Stimulated activated CD8-positive, alpha-beta memory T cell treated with anti-CD3 and anti-CD28 coated beads, Interleukin-7, amount 100 ng/mL, for 48 hours (primary cell): ENCODE data around the gene NNT.
"Not testable (repeated sequence)": the region's sequence is repeated elsewhere in the genome, so short reads cannot be mapped to it uniquely, and the experiment has no call there.

Source experiments
- DNase-seq, 2 donors: peaks; one replicate each; pipeline ENCODE4 v3.0.0-alpha.2; 2020; ENCODE audit warnings: low read depth in 1 of 2; ENCODE audit errors: extremely low read depth in 1 of 2

The NNT gene

DNA sequence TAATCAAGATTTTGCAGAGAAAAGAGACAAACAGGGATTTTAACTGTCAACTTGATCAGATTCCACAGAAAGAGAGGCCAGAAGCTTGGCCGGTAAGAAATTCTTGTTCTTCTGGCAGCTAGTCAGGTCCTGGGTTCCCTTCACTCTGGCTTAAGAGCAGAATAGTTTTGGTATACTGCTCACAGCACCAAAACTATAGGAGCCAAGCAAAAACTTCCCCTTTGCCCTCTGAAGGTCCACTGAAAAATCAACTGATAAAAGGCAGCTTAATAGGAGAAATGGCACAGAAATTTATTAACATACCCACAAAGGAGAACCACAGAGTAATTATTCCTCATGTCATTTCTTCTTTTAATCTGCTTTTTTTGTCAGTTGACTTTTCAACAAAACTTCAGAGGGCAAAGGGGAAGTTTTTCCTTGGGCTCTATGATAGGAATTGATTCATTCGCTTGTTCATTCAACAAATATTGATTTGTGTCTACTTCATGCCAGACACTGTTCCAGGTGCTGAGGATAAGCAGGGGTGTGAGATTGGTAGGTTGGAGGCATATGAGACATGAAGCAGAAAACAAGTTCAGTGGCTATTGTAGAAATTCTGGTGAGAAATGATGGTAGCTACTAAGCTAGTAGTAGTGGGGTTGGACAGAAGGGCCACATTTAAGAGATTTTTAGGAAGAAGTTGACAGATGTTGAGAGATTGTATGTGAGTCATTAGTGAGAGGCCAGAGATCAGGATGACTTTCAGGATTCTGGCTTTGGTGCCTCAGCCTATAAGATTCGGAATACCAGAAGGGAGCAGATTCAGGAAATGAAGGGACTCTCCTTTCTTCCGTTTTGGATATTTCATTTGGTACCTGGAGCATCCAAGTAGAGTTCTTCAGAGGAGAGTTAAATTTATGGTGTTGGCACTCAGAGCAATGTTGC lies 20.6 kb upstream of the NNT start:
- no peak for DNase-seq

DNA sequence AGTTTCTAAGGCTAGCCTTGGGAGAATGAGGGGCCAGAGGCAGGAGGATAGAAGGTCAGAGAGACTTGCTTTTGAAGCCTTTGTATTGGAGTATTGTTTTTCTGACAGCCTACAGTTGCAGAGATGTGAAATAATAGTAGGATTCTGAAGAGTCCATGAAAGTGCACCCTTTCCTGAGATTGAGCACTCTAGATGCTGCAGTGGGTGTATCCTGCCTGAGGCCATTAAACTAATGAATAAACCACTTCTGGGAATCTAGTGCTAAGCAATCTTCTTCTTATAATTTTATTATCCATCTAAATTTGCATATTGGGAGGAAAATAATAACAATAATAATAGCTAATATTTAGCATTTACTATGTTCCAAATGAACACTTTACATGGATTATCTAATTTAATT lies 19.3 kb upstream of the NNT start:
- no peak for DNase-seq

DNA sequence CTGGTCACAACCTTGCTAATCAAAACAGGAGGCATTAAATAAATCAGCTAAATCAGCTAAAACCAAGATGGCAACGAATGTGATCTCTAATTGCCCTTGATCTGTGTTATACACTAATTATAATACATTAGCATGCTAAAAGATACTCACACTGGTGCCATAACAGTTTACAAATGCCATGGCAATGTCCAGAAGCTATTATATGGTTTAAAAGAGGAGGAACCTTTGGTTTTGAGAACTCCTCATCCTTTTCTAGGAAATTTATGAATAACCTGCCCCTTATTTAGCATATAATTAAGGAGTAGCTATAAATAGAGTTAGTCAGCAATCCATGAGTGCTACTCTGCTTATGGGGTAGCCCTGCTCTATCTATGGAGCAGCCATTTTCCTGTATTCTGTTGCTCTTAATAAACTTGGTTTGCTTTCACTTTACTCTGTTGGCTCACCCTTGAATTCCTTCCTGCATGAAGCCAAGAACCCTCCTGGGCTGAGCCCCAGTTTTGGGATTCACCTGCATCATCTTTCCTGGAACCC lies 18.7 kb upstream of the NNT start:
- no peak for DNase-seq

DNA sequence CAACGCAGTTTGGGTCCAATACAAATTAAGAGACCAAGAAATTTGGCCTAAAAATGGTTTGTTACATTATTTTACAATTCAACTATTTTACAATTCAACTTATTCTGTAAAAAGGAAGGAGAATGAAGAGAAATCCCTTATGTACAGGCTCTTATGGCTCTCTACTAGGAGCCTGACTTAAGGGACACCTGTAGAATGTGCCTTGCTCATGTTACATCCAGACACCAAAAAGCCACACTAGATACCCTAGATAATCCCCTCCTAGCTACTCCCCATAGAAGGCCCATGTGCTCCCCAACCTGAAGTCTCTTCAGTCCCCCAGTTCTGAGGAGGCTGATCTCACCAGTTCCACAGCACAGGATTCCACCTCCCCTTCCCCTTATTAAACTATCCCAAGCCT lies 14.1 kb upstream of the NNT start:
- DNase-seq, result no peak

DNA sequence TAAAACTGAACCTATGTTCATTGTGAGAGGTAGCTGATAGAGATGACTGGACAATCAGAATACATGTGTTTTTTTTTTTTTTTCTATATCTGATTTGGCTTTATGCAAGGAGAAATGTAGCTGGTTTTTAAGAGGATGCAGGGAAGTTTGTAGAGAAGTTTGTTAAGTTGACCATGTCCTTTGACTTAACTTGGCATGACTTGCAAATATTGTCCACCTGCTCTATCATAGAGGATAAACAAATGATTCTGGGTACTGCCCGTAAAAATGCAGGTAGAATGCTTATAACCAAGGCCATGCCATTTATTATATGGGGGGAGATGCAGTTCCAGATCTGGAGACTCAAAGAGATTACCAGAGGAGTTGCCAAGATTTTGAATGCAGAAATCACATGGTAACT lies 13.7 kb upstream of the NNT start:
- DNase-seq, result no peak

DNA sequence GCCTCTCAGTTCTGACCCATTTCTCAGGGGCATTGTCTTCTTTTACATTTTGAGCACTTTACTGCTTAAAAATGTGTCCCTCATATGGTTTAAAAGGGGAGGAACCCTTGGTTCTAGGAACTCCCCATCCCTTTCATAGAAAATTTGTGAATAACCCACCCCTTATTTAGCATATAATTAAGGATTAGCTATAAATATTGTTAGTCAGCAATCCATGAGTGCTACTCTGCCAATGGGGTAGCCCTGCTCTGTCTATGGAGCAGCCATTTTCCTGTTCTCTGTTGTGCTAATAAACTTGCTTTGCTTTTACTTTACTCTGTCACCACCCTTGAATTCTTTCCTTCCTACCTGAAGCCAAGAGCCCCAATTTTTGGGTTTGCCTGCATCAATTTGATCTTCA lies 12.3 kb upstream of the NNT start:
- no peak for DNase-seq

DNA sequence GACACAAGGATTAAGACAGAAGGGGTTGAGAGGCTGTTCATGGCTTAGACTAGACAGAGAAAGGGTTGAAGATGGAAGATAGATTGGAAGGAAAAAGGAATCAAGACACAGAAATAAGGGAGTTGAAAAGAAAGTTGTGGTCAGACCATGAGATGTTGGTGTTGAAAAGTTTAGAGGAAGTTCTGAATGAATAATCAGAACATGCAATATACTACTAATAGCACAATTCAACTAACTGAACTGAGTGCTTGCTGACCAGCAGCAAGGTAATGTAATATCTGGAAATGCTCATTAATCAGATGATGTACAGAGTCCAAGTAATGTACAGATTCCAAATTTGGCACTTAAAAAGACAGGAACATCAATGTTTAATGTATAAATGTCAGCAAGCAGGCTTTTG lies 10.6 kb upstream of the NNT start:
- DNase-seq, result no peak

DNA sequence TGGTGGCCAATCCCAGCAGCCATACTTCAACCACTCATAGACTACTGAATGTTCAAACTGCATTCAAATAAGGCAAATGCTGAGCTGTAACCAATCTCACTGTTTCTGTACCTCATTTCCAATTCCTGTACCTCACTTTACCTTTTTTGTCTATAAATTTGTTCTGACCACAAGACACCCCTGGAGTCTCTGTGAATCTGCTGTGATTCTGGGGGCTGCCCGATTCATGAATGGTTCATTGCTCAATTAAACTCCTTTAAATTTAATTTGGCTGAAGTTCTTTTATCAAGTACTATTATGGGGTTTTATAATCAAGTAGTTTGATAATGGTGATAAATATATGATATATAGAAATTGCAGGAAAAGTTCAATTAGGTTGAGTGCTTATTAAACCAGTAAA lies 4.1 kb upstream of the NNT start:
- not testable (repeated sequence) for DNase-seq

DNA sequence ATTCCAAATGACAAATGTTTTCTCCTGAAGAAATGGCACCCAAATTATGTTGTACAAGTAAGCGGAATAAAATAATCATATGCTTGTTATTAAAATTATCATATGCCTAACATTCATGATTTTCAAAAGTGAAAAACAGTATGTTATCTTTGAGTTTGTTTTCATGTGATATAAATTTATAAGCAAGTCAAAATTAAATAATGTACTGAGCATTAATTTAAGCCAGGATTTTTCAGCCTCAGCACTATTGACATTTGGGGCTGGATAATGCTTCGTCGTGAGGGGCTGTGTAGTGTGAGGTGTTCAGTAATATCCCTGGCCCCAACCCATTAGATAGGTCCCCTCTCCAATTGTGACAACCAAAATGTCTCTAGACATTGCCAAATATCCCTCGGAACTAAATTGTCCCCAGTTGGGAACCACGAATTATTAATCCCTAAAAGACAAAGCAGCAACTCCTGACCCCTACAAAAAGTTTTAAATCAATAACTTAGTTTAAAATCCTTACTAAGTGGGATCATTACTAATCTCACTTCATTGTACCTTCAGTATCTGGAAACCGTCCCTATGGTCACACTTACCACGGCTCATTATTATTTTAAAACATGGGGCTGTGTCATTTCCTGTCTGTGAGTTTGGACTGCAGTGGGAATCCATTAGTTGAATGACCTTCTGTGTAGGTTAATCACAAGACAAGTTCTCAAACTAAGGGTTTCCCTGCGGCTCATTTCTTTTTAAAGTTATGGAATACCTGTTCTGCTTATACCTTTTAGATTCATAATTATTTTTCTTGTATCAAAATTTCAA lies 1.3 kb upstream of the NNT start:
- no peak for DNase-seq

DNA sequence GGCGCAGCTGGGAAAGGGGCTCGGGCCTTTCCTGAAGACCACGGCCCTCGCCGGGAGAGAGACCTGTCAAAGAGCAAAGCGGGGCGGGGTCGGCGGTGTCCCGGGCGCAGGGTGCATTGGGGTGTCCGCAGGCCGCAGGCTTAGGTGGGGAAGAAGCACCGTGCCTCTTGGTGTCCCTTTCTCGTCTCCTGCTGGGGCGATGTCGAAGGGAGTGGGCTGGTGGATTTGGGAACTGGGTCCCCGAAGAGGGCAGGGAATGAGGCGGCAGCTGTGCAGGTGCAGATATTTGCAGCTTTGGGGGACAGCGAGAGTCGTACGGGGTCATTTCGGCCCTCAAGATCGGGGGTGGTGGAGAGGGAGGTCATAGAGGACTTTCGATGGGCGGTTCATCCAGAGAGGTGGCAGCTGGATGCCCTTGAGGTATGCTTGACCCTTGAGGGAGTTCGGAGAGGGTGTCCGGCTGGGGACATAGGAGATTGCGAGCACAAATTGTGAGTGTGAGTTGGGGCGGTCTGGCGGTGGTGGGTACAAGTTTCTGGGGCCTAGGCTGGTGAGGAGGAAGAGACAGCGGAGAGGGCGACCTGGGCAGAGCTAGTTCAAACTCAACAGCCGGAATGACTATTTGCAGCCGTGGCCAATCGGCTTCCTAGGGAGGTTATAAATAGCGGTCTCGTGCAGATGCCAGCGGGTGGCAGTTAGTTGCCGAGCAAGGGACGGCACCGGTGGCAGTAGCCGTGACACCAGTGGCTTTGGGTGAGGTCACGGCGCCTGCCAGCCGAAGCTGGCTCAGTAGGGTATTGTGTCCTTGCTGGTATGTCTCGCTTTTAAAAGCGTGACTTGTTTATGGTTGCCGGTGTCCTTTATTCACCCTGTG lies 601 bp downstream of the NNT start:
- peak; percentile 39 to 56 for DNase-seq

DNA sequence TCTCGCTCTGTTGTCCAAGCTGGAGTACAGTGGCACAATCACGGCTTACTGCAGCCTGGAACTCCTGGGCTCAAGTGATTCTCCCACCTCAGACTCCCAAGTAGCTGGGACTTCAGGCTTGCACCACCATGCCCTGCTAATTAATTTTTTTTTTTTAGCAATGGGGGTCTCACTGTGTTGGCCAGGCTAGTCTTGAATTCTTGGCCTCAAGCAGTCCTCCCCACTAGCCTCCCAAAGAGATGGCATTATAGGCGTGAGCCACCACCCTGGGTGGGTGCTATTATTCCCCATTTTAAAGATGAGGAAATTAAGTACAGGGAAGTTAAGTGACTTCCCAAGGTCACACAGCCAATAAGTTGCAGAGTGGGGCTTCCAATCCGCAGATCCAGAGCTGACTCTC lies 1.7 kb downstream of the NNT start:
- no peak for DNase-seq

DNA sequence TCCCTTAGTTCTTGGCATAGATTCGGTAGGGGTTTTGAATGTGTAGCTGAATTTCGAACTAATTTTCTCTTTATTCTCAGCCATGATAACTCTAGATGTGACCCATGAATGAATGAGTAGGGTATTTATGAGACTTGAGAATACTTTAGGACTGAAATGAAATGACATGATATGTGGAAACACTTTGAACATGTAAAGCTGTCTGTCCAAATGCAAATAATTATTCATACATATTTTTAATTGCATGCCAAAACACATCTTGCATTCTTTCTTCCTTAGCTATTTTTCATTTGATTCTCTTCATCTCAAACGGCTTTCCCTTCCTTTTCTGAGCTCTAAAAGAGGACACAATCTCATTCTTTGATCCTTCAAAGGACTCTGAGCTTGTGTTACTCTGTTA lies 3.4 kb downstream of the NNT start:
- no peak for DNase-seq

DNA sequence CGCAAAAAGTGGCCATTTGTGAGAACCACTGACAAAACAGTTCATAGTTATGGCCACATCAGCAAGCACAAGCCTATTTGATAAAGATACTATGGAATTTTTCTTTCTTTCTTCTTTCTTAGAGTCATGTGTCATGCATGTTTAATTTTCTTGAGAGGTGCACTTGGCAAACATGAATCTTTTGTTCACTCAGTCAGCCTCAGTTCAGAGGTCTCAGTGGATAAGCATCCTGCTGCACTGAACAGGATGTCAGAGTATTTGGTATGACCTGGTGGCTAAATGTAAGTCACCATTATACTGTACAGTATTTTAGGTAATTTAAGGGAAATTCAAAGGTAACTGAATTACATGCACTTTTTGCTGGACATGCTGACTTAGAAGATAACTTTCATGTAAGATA lies 5.4 kb downstream of the NNT start:
- DNase-seq, result no peak

DNA sequence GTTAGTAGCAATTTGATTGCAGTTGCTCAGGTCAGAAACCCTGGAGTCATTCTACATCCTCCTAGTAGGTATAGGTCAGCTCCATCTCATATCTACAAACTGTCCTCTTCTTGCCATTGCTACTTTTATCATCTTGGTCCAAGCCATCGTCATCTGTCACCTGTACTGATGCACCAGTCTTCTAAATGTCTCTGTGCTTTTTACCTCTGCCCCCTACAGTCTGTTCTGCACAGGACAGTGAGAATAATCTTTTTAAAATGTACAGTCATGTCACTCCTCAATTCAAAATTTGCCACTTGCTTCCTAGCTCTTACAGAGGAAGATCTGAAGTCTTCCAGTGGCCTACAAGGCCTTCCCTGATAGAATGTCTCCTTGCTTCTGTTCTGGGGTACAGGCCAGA lies 6.8 kb downstream of the NNT start:
- no peak for DNase-seq

DNA sequence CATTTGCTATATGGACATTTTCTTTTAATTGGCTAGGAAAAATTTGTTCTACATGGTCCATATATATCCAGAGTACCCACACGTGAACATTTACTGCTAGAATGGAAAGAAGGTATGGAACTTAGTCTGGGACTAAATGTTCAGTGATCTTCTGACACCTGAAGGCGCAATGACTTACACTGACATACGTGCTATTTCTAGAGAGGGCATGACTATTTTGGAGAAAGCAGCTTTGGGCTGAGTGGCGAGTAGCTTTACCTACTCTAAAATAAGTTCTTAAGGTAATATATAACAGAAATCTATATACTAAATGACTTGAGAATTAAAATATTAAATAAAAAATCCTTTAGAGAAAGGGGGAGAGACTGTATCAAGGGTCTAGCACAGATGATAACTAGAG lies 10.4 kb downstream of the NNT start:
- DNase-seq, result no peak

DNA sequence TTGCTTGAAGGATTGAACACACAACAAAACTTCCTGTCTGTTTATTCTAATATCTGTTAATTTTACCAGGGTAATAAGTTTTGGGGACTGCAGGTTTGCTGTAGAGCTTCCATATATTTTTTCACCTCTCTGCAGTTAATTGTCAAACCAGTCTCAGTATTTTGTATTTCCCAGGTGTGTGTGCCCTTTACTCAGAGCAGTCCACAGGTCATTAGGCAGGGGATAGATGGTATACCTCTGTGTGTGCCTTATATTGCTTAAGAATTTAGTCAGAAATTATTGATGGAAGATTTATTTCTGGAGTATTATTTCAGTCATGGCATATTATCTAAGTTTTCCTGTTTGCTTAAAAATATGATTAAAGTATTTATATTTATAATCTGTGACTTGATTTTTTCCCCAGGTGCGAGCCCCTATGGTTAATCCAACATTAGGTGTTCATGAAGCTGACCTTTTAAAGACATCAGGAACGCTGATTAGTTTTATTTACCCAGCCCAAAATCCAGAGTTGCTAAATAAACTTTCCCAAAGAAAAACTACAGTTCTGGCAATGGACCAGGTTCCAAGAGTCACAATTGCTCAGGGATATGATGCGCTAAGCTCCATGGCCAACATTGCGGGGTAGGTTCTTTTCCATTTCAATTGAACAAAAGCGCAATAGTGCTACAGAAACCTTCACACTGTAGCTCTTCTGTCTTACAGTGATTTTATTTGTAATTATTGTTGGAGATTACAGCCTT lies 12.6 kb downstream of the NNT start:
- no peak for DNase-seq

DNA sequence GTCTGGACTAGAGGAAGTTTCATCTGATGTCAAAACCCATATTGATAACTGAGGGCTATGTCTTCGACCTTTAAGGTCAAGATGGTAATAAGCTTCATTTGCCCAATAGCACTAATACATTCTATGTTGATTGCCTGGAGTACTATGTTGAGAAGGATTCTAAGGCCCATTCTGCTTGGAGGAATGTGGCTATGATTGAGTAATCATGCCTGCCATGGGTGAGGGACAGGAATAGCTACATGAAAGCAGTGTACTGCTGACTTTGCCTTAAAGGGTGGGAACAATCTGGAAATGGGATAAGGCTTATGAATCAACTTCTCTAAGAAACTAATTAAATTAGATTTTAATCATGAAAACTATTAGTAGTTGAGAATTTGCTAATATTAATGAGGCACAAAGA lies 13.6 kb downstream of the NNT start:
- no peak for DNase-seq

DNA sequence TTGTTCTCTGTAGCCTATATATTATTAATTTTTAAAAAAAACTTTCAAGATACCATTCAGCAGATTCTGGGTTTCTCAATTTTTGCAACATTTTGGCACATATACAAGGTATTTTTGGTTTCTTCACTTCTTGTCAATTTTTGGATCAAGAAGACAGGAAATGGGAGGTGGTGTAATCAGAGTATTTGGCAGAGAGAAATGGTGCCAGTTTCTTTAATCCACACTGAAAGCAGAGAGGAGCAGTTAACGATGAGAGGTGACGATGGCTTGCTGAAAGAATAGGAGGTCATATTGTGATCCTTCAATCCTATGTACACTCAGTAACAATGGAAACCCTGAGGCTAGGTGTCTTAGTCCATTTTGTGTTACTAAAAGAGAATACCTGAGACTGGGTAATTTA lies 16.4 kb downstream of the NNT start:
- no peak for DNase-seq

DNA sequence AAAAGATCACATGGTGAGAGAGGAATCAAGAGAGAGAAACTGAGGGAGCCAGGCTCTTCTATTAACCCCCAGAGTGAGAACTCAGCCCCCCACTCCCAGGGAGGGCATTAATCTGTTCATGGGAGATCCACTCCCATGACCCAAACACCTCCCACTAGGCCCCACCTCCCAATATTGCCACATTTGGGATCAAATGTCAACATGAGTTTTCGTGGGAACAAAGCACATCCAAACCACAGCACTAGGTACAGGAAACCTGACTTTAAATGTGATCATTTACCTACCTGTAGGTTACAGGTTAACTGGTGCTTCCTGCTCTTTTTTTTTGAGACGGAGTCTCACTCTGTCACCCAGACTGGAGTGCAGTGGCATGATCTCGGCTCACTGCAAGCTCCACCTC lies 16.9 kb downstream of the NNT start:
- no peak for DNase-seq

DNA sequence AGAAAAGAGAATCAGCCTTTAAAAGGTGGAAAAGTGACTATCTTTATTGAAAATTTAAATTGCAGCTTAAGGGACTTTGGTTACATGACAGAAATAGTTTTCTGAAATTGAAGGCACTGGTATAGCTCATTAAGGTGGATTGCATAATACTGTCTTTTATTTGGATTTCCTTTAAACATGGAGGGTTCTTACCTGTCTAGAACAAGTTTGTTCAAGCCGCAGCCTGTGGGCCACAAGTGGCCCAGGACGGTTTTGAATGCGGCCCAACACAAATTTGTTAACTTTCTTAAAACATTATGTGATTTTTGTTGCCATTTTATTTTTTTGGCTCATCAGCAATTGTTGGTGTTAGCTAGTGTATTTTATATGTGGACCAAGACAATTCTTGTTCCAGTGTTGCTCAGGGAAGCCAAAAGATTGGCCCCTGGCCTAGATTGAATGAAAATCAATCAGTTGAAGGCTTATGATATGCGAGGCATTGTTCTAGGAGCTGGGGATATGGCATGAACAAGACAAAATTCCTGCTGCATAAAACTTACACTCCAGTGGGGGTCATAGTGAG lies 18.0 kb downstream of the NNT start:
- DNase-seq, result no peak
